HepG2 (cell line): Measurements from ENCODE around the gene GALNT10. TPM values are rescaled to one million over a fixed set of nuclear protein-coding genes. Genes with fewer than 3 reads are reported as not detected.
A peak's percentile ranks its signal among the peaks of the same experiment; 100 is the strongest.

ENCODE experiments used
- GZF1 ChIP-seq: sonication (generic); formaldehyde crosslinking; IDR thresholded peaks from 2 replicates; pipeline ENCODE4 v1.5.1; 2020; ENCODE audit warnings: mild to moderate bottlenecking, missing genetic modification reagents
- HNF4G ChIP-seq, 2 experiments: sonication (generic) in 1 of 2; formaldehyde crosslinking in 1 of 2; IDR thresholded peaks; 2 replicates each; pipeline versions ENCODE4 v1.4.0 to v1.6.1; 2011 to 2020; ENCODE audit warnings: borderline replicate concordance in 2 of 2, low read depth in 2 of 2, mild to moderate bottlenecking in 2 of 2, low read length in 1 of 2, missing genetic modification reagents in 1 of 2, moderate library complexity in 1 of 2
- KDM5B ChIP-seq: sonication (generic); formaldehyde crosslinking; IDR thresholded peaks from 2 replicates; pipeline ENCODE4 v1.4.0; 2020; ENCODE audit warnings: missing genetic modification reagents, mild to moderate bottlenecking, borderline replicate concordance
- KLF11 ChIP-seq: IDR thresholded peaks from 2 replicates; pipeline ENCODE4 v1.6.1; 2016; ENCODE audit warnings: missing compliant biosample characterization
- PHF8 ChIP-seq: sonication (generic); formaldehyde crosslinking; IDR thresholded peaks from 2 replicates; pipeline ENCODE4 v1.5.0; 2020; ENCODE audit warnings: missing genetic modification reagents
- SOX6 ChIP-seq, 2 experiments: fragments of 450-650 bp in 1 of 2; sonication (generic) in 1 of 2; formaldehyde crosslinking in 1 of 2; IDR thresholded peaks; 2 replicates each; pipeline versions ENCODE4 v1.4.0 to v1.6.1; 2017 to 2020; ENCODE audit warnings: antibody characterized with exemption in 1 of 2, mild to moderate bottlenecking in 1 of 2, missing genetic modification reagents in 1 of 2
- SRSF9 ChIP-seq: fragments of 200-400 bp; formaldehyde crosslinking; IDR thresholded peaks from 2 replicates; pipeline ENCODE4 v1.6.1; 2018; ENCODE audit warnings: borderline replicate concordance, mild to moderate bottlenecking, low read depth, low read length; ENCODE audit not compliant: insufficient read depth, poor library complexity, severe bottlenecking
- ZFAT ChIP-seq: sonication (generic); formaldehyde crosslinking; conservative IDR thresholded peaks from 2 replicates; pipeline ENCODE4 v1.8.1; 2023; ENCODE audit warnings: missing genetic modification reagents, inconsistent platforms
- ZKSCAN1 ChIP-seq: fragments of 150-350 bp; IDR thresholded peaks from 2 replicates; pipeline ENCODE4 v1.6.1; 2014; ENCODE audit warnings: low read length
- ZNF652 ChIP-seq: IDR thresholded peaks from 2 replicates; pipeline ENCODE4 v1.6.1; 2016; ENCODE audit warnings: low read depth, borderline replicate concordance
- polyA plus RNA-seq, 8 experiments: library from polyadenylated mRNA; depleted of rRNA in 3 of 8; stranded (reverse) in 7 of 8; unstranded in 1 of 8; fragments of >200 nt; fragmentation: Illumina TruSeq in 4 of 8; extraction: Trizol in 4 of 8; gene quantifications; 2 replicates each; pipeline versions ENCODE4 v1.2.1 to v1.2.3, GENCODE V29; 2011 to 2016; ENCODE audit warnings: low read depth in 4 of 8, missing spikeins in 1 of 8, mixed read lengths in 1 of 8; ENCODE audit not compliant: insufficient read depth in 1 of 8
- total RNA-seq, 5 experiments: library from RNA; depleted of rRNA; stranded (reverse); fragments of >200 nt; fragmentation: Illumina TruSeq; extraction: Trizol; gene quantifications; 2 replicates each; pipeline ENCODE4 v1.2.3, GENCODE V29; 2016; ENCODE audit warnings: low read depth in 1 of 5
- TF ChIP-seq, protein P1 (sequence below): sonication (generic); formaldehyde crosslinking; IDR thresholded peaks from 2 replicates; pipeline ENCODE4 v1.8.0; 2022; ENCODE audit warnings: missing genetic modification reagents, mild to moderate bottlenecking, moderate library complexity, borderline replicate concordance
- TF ChIP-seq, protein P2 (sequence below): sonication (generic); formaldehyde crosslinking; IDR thresholded peaks from 2 replicates; pipeline ENCODE4 v1.4.0; 2020; ENCODE audit warnings: low read depth, missing genetic modification reagents
- TF ChIP-seq, protein P3 (sequence below): sonication (generic); formaldehyde crosslinking; IDR thresholded peaks from 2 replicates; pipeline ENCODE4 v1.8.1; 2023; ENCODE audit warnings: mild to moderate bottlenecking, missing genetic modification reagents
- TF ChIP-seq, protein P4 (sequence below): sonication (generic); formaldehyde crosslinking; IDR thresholded peaks from 2 replicates; pipeline ENCODE4 v1.5.1; 2020; ENCODE audit warnings: mild to moderate bottlenecking, missing genetic modification reagents, moderate library complexity

The GALNT10 gene
- total and polyA plus RNA-seq, 2 of the 13 experiments (the other 11 are each of a cell fraction or from before 2014, with no cell fraction given) = 8.1 to 11.2 TPM

DNA sequence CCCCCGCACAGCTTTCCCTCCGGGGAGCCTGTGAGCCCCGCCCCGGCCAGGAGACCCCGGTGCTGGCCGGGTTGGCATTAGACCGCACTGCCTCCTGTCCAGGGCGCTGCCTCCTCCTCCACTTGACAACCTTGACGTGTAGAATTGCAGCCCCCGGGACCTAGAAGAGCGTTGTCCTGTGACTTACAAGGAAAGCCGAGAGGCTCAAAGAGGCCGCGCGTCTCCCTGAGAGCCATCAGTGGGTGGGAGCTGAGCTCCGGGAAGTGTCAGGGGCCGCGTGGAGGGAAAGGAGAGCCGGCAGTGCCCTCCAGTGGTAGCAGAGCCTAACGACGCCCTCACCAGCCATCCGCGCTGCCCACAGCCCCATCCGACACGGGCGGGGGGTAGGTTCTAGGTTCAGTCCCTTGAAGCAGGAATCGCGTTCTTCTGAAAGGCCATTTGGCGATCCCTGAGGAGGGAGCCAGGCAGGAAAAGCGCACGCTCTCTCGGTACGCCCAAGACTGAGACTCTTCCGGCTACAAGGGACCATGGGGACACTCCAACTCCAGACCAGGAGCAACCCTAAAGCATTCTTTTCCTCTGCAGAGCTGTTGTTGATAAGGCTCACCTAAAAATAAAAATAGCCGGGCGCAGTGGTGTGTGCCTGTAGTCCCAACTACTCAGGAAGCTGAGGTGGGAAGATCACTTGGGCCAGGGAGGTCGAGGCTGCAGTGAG is 214.7 kb downstream of the GALNT10 start (continued):
- TF ChIP-seq, protein P1, sequence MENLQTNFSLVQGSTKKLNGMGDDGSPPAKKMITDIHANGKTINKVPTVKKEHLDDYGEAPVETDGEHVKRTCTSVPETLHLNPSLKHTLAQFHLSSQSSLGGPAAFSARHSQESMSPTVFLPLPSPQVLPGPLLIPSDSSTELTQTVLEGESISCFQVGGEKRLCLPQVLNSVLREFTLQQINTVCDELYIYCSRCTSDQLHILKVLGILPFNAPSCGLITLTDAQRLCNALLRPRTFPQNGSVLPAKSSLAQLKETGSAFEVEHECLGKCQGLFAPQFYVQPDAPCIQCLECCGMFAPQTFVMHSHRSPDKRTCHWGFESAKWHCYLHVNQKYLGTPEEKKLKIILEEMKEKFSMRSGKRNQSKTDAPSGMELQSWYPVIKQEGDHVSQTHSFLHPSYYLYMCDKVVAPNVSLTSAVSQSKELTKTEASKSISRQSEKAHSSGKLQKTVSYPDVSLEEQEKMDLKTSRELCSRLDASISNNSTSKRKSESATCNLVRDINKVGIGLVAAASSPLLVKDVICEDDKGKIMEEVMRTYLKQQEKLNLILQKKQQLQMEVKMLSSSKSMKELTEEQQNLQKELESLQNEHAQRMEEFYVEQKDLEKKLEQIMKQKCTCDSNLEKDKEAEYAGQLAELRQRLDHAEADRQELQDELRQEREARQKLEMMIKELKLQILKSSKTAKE = no peak
- no peak for TF ChIP-seq HNF4G (IDR thresholded peaks at IDR 0.05; ENCODE audit: borderline replicate concordance, low read depth, low read length)
- 0 out of 2 replicates have a peak, but pooled peaks have one; percentile 21 for TF ChIP-seq HNF4G (CRISPR knock-in tag; IDR thresholded peaks at IDR 0.05; ENCODE audit: borderline replicate concordance, low read depth)
- TF ChIP-seq, protein P2, sequence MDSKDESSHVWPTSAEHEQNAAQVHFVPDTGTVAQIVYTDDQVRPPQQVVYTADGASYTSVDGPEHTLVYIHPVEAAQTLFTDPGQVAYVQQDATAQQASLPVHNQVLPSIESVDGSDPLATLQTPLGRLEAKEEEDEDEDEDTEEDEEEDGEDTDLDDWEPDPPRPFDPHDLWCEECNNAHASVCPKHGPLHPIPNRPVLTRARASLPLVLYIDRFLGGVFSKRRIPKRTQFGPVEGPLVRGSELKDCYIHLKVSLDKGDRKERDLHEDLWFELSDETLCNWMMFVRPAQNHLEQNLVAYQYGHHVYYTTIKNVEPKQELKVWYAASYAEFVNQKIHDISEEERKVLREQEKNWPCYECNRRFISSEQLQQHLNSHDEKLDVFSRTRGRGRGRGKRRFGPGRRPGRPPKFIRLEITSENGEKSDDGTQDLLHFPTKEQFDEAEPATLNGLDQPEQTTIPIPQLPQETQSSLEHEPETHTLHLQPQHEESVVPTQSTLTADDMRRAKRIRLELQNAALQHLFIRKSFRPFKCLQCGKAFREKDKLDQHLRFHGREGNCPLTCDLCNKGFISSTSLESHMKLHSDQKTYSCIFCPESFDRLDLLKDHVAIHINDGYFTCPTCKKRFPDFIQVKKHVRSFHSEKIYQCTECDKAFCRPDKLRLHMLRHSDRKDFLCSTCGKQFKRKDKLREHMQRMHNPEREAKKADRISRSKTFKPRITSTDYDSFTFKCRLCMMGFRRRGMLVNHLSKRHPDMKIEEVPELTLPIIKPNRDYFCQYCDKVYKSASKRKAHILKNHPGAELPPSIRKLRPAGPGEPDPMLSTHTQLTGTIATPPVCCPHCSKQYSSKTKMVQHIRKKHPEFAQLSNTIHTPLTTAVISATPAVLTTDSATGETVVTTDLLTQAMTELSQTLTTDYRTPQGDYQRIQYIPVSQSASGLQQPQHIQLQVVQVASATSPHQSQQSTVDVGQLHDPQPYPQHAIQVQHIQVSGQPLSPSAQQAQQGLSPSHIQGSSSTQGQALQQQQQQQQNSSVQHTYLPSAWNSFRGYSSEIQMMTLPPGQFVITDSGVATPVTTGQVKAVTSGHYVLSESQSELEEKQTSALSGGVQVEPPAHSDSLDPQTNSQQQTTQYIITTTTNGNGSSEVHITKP (CRISPR knock-in tag) = peak; percentile 79
- peak; percentile 64; the same call in 1 of the 2 replicates for TF ChIP-seq KDM5B
- TF ChIP-seq ZNF652 (CRISPR knock-in tag) = no peak
- no peak for TF ChIP-seq GZF1 (CRISPR knock-in tag)
- TF ChIP-seq, protein P3, sequence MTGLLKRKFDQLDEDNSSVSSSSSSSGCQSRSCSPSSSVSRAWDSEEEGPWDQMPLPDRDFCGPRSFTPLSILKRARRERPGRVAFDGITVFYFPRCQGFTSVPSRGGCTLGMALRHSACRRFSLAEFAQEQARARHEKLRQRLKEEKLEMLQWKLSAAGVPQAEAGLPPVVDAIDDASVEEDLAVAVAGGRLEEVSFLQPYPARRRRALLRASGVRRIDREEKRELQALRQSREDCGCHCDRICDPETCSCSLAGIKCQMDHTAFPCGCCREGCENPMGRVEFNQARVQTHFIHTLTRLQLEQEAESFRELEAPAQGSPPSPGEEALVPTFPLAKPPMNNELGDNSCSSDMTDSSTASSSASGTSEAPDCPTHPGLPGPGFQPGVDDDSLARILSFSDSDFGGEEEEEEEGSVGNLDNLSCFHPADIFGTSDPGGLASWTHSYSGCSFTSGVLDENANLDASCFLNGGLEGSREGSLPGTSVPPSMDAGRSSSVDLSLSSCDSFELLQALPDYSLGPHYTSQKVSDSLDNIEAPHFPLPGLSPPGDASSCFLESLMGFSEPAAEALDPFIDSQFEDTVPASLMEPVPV (CRISPR knock-in tag) = no peak
- no peak for TF ChIP-seq ZFAT
- TF ChIP-seq SOX6 (IDR thresholded peaks at IDR 0.05) = no peak
- peak; percentile 27; the same call in 1 of the 2 replicates for TF ChIP-seq SOX6 (CRISPR knock-in tag; IDR thresholded peaks at IDR 0.05)
- TF ChIP-seq PHF8 (CRISPR knock-in tag) = no peak
- no peak for TF ChIP-seq KLF11 (CRISPR knock-in tag)
- no peak for TF ChIP-seq ZKSCAN1
- no peak for TF ChIP-seq SRSF9
- TF ChIP-seq, protein P4, sequence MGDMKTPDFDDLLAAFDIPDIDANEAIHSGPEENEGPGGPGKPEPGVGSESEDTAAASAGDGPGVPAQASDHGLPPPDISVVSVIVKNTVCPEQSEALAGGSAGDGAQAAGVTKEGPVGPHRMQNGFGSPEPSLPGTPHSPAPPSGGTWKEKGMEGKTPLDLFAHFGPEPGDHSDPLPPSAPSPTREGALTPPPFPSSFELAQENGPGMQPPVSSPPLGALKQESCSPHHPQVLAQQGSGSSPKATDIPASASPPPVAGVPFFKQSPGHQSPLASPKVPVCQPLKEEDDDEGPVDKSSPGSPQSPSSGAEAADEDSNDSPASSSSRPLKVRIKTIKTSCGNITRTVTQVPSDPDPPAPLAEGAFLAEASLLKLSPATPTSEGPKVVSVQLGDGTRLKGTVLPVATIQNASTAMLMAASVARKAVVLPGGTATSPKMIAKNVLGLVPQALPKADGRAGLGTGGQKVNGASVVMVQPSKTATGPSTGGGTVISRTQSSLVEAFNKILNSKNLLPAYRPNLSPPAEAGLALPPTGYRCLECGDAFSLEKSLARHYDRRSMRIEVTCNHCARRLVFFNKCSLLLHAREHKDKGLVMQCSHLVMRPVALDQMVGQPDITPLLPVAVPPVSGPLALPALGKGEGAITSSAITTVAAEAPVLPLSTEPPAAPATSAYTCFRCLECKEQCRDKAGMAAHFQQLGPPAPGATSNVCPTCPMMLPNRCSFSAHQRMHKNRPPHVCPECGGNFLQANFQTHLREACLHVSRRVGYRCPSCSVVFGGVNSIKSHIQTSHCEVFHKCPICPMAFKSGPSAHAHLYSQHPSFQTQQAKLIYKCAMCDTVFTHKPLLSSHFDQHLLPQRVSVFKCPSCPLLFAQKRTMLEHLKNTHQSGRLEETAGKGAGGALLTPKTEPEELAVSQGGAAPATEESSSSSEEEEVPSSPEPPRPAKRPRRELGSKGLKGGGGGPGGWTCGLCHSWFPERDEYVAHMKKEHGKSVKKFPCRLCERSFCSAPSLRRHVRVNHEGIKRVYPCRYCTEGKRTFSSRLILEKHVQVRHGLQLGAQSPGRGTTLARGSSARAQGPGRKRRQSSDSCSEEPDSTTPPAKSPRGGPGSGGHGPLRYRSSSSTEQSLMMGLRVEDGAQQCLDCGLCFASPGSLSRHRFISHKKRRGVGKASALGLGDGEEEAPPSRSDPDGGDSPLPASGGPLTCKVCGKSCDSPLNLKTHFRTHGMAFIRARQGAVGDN = peak; percentile 70
